ENCODE measurements around the gene XIRP1.

GRCh38 chr3:39141171-39141995 is 51.0 kb downstream of the XIRP1 start:
- no peak for TF ChIP-seq CTCF (conservative IDR thresholded peaks at IDR 0.05)
- no peak for TF ChIP-seq ZFX (IDR thresholded peaks at IDR 0.05)
